ENCODE results near the gene RNU6-1.

GRCh38 chr15:67819636-67820035 is 20.2 kb downstream of the RNU6-1 start:
- TF ChIP-seq CTCF (IDR thresholded peaks at IDR 0.05) = no peak
- TF ChIP-seq EP300 (IDR thresholded peaks at IDR 0.05) = no peak

All from ovary (tissue), 3 donors.